PFSK-1 (cell line): ENCODE data around the gene FAM53B.

Source experiments
- FOXP2 ChIP-seq: optimal IDR thresholded peaks from 2 replicates; pipeline ENCODE3; 2011; ENCODE audit warnings: borderline replicate concordance, control low read depth, inconsistent platforms; ENCODE audit not compliant: insufficient read depth; ENCODE audit errors: extremely low read length, extremely low read depth
- POLR2AphosphoS5 ChIP-seq: IDR thresholded peaks from 2 replicates; pipeline ENCODE4 v1.6.1; 2012; ENCODE audit warnings: low read depth, mild to moderate bottlenecking, control low read depth, low read length, moderate library complexity
- REST ChIP-seq, 2 experiments: IDR thresholded peaks; 2 replicates each; pipeline versions ENCODE4 v1.6.1 to v1.8.0; 2011 to 2012; ENCODE audit warnings: low read depth in 2 of 2, low read length in 2 of 2, control low read depth in 1 of 2, inconsistent platforms in 1 of 2, mild to moderate bottlenecking in 1 of 2, moderate library complexity in 1 of 2; ENCODE audit not compliant: insufficient read depth in 1 of 2
- SIN3A ChIP-seq: IDR thresholded peaks from 2 replicates; pipeline ENCODE4 v1.6.1; 2012; ENCODE audit warnings: mild to moderate bottlenecking, low read length, moderate library complexity, borderline replicate concordance; ENCODE audit not compliant: insufficient read depth
- TAF1 ChIP-seq: IDR thresholded peaks from 2 replicates; pipeline ENCODE4 v1.6.1; 2012; ENCODE audit warnings: low read length, control low read depth, borderline replicate concordance; ENCODE audit not compliant: insufficient read depth

FAM53B gene

GRCh38 chr10:124590216-124591122 is 153.7 kb downstream of the FAM53B start:
- TF ChIP-seq FOXP2: no peak
- TF ChIP-seq SIN3A: no peak
- no peak for TF ChIP-seq REST (IDR thresholded peaks at IDR 0.05; ENCODE audit: insufficient read depth in 1 of 2, low read depth in 2 of 2, low read length in 2 of 2)
- TF ChIP-seq TAF1: no peak
- no peak for TF ChIP-seq POLR2AphosphoS5

GRCh38 chr10:124589491-124590041 is 154.6 kb downstream of the FAM53B start:
- no peak for TF ChIP-seq FOXP2

DNA sequence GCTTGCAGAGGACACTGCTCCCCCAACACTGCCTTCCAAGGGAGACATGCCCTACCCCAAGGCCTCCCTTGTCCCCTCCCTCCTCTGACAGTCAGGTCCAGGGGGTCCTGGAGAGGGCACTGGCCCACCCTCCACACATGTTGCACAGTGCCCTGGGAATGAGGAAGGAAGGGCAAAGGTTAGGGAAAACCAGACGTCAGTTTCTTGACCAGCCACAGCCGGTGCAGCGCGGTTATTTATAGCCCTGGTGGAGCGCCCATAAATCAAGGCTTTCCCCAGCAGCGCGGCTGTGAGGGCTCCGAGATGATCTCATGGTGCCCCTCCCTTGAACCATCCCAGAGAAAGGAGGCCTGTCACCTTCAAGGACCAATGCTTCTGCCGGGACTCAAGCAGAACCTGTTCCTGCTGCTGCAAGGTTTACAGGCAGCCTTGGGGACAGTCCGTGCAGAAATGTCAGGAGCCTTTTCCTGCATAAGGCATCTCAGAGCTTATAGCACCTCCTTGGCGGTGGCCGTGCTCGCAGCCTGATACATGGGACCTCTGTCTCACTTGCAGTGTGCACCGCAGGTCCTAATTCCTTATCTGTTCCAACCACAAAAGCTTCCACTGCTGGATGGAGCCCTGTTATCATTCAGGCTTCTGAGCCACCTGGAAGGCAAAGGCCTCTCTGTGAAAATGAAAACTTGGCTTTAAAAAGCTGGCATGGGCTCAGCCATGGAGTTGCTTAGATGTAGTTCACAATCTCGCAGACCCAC is 155.3 kb downstream of the FAM53B start:
- TF ChIP-seq SIN3A (no peak), FOXP2 (no peak), TAF1 (no peak), POLR2AphosphoS5 (no peak), REST (IDR thresholded peaks at IDR 0.05; ENCODE audit: insufficient read depth in 1 of 2, low read depth in 2 of 2, low read length in 2 of 2) (no peak)

- TF ChIP-seq POLR2AphosphoS5 (no peak), SIN3A (no peak), FOXP2 (no peak), TAF1 (no peak)
Measured at GRCh38 chr10:124587811-124588211, 156.4 kb downstream of the FAM53B start.

GRCh38 chr10:124586142-124586541 is 158.0 kb downstream of the FAM53B start:
- no peak for TF ChIP-seq FOXP2
- TF ChIP-seq REST (IDR thresholded peaks at IDR 0.05; ENCODE audit: insufficient read depth in 1 of 2, low read depth in 2 of 2, low read length in 2 of 2): no peak
- TF ChIP-seq TAF1: no peak
- no peak for TF ChIP-seq SIN3A
- no peak for TF ChIP-seq POLR2AphosphoS5

DNA sequence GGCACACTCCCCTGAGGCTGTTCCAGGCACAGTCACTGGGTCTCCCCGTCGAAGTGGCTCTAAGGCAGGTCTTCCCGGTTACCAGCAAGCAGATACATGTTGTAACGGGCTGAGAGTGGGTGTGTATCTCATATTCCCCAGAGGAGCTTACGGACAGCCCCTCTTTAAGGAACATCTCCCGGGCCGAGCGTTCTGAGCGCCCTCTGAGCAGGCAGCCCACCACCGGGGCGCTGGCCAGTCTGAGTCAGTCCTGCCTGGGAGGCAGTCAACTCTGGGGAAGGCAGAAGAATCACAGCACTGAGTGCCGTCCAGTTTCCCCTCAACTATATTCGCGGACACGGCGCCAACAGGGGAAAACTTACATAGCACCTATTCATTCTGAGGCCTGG is 165.2 kb downstream of the FAM53B start:
- no peak for TF ChIP-seq SIN3A
- TF ChIP-seq TAF1: no peak
- TF ChIP-seq FOXP2: no peak
- no peak for TF ChIP-seq POLR2AphosphoS5
- no peak for TF ChIP-seq REST (IDR thresholded peaks at IDR 0.05; ENCODE audit: insufficient read depth in 1 of 2, low read depth in 2 of 2, low read length in 2 of 2)
